ENCODE data around the gene FAM181B. TPM values are rescaled to one million over a fixed set of nuclear protein-coding genes. Genes with fewer than 3 reads are reported as not detected.
A peak's percentile ranks its signal among the peaks of the same experiment; 100 is the strongest.

The FAM181B gene
- total RNA-seq, 1 donor from 2014 or later = 5.3 TPM

GRCh38 chr11:82718307-82718706 is 15.4 kb downstream of the FAM181B start:
- peak; percentile 37 for DNase-seq (ENCODE audit: low read depth, low spot score)
- Mint-ChIP-seq H3K4me3 (no peak overlapping the region), H3K27me3 (ENCODE audit: low read depth) (no peaks in the 10 kb centered on the region), H3K9me3 (no peaks in the 10 kb centered on the region), H3K27ac (ENCODE audit: unreplicated experiment) (peak overlapping the region; percentile 5), H3K4me1 (peaks cover 33% of the 10 kb centered on the region), H3K36me3 (ENCODE audit: low read depth) (no peaks in the 10 kb centered on the region)
- TF ChIP-seq CTCF (conservative IDR thresholded peaks at IDR 0.05) = peak; percentile 84

- H3K4me1 Mint-ChIP-seq = peaks cover 21% of the 10 kb centered on the region
- no peak for TF ChIP-seq CTCF (conservative IDR thresholded peaks at IDR 0.05)
- DNase-seq (ENCODE audit: low read depth, low spot score) = no peak
- H3K36me3 Mint-ChIP-seq (ENCODE audit: low read depth) = no peaks in the 10 kb centered on the region
- H3K9me3 Mint-ChIP-seq = no peaks in the 10 kb centered on the region
- no peaks in the 10 kb centered on the region for H3K27me3 Mint-ChIP-seq (ENCODE audit: low read depth)
- no peak overlapping the region for H3K4me3 Mint-ChIP-seq
- no peak overlapping the region for H3K27ac Mint-ChIP-seq (ENCODE audit: unreplicated experiment)
Measured at GRCh38 chr11:82714346-82715174, 19.1 kb downstream of the FAM181B start.

- Mint-ChIP-seq H3K27me3 (ENCODE audit: low read depth) (peaks cover 3% of the 10 kb centered on the region), H3K4me3 (no peak overlapping the region), H3K9me3 (no peaks in the 10 kb centered on the region), H3K36me3 (ENCODE audit: low read depth) (no peaks in the 10 kb centered on the region), H3K27ac (ENCODE audit: unreplicated experiment) (no peak overlapping the region), H3K4me1 (peaks cover under 1% of the 10 kb centered on the region)
- no peak for DNase-seq (ENCODE audit: low read depth, low spot score)
- no peak for TF ChIP-seq CTCF (conservative IDR thresholded peaks at IDR 0.05)
Measured at GRCh38 chr11:82711648-82712047, 22.0 kb downstream of the FAM181B start.

GRCh38 chr11:82703796-82704195 is 29.9 kb downstream of the FAM181B start:
- Mint-ChIP-seq H3K27me3 (ENCODE audit: low read depth) (peaks cover 3% of the 10 kb centered on the region), H3K4me1 (no peaks in the 10 kb centered on the region), H3K27ac (ENCODE audit: unreplicated experiment) (no peak overlapping the region), H3K4me3 (no peak overlapping the region), H3K36me3 (ENCODE audit: low read depth) (no peaks in the 10 kb centered on the region), H3K9me3 (no peaks in the 10 kb centered on the region)
- DNase-seq (ENCODE audit: low read depth, low spot score) = no peak
- TF ChIP-seq CTCF (conservative IDR thresholded peaks at IDR 0.05) = no peak

- Mint-ChIP-seq H3K9me3 (no peaks in the 10 kb centered on the region), H3K27me3 (ENCODE audit: low read depth) (peaks cover 2% of the 10 kb centered on the region), H3K4me1 (no peaks in the 10 kb centered on the region), H3K36me3 (ENCODE audit: low read depth) (no peaks in the 10 kb centered on the region), H3K4me3 (no peak overlapping the region), H3K27ac (ENCODE audit: unreplicated experiment) (no peak overlapping the region)
- no peak for TF ChIP-seq CTCF (conservative IDR thresholded peaks at IDR 0.05)
- DNase-seq (ENCODE audit: low read depth, low spot score) = no peak
Measured at GRCh38 chr11:82703226-82703625, 30.4 kb downstream of the FAM181B start.
